AG08395 (cell line): ENCODE measurements around the gene TMEM259.

Source experiments
- DNase-seq: peaks from one replicate; pipeline ENCODE4 v3.0.0; 2012; ENCODE audit warnings: mixed read lengths, low spot score

The TMEM259 gene

GRCh38 chr19:1016647-1017114 lies 4.2 kb downstream of the TMEM259 start:
- peak; percentile 55 for DNase-seq

GRCh38 chr19:1015782-1016646 lies 4.9 kb downstream of the TMEM259 start:
- no peak for DNase-seq

- no peak for DNase-seq
Measured at GRCh38 chr19:1015061-1015781, 5.7 kb downstream of the TMEM259 start.

GRCh38 chr19:1014161-1015060 lies 6.5 kb downstream of the TMEM259 start:
- DNase-seq = no peak

- DNase-seq = no peak
Measured at GRCh38 chr19:1013218-1013617, 7.7 kb downstream of the TMEM259 start.

GRCh38 chr19:1012334-1012733 lies 8.6 kb downstream of the TMEM259 start:
- no peak for DNase-seq

- DNase-seq = no peak
Measured at GRCh38 chr19:1011831-1012333, 9.0 kb downstream of the TMEM259 start.

GRCh38 chr19:1010586-1011510 lies 10.1 kb downstream of the TMEM259 start:
- DNase-seq = no peak

- no peak for DNase-seq
Measured at GRCh38 chr19:1009981-1010538, 10.9 kb downstream of the TMEM259 start.

GRCh38 chr19:1009041-1009980 lies 11.6 kb downstream of the TMEM259 start:
- DNase-seq = no peak

- DNase-seq = no peak
Measured at GRCh38 chr19:1008268-1009040, 12.5 kb downstream of the TMEM259 start.

- no peak for DNase-seq
Measured at GRCh38 chr19:1007399-1008251, 13.3 kb downstream of the TMEM259 start.

GRCh38 chr19:1006711-1007398 lies 14.1 kb downstream of the TMEM259 start:
- no peak for DNase-seq

- DNase-seq = no peak
Measured at GRCh38 chr19:1004803-1005664, 15.9 kb downstream of the TMEM259 start.

GRCh38 chr19:1004204-1004802 lies 16.6 kb downstream of the TMEM259 start:
- no peak for DNase-seq

- DNase-seq = no peak
Measured at GRCh38 chr19:1003283-1003682, 17.6 kb downstream of the TMEM259 start.
